ENCODE data around the gene HESX1. TPM values are rescaled to one million over a fixed set of nuclear protein-coding genes. Genes with fewer than 3 reads are reported as not detected.
A peak's percentile ranks its signal among the peaks of the same experiment; 100 is the strongest.

Gene HESX1
- total and polyA plus RNA-seq, 2 donors from 2014 or later, result 0.79 to 2.1 TPM

GRCh38 chr3:57221883-57222282, 22.1 kb upstream of the HESX1 start:
- peak in 2 of 5 donors; percentile 13 to 60 for DNase-seq
- intact Hi-C loops (cut with DNase I), result loop anchor here (10.0 kb wide), 1 partner anchor 127 kb away; no protein-coding TSS in a partner anchor
- peak; percentile 11 for FAIRE-seq

GRCh38 chr3:57206423-57206822, 6.6 kb upstream of the HESX1 start:
- Histone ChIP-seq H3K4me1 (ENCODE audit: control insufficient read depth in 2 of 3, insufficient read depth in 2 of 3, low read depth in 1 of 3, low read length in 3 of 3) (no peaks in the 10 kb centered on the region), H3K36me3 (ENCODE audit: control insufficient read depth in 2 of 3, insufficient read depth in 3 of 3, low read length in 3 of 3) (no peaks in the 10 kb centered on the region), H3K9ac (ENCODE audit: low read length in 3 of 3) (no peak overlapping the region), H3K9me3 (ENCODE audit: control insufficient read depth in 2 of 3, insufficient read depth in 1 of 3, low read length in 3 of 3) (no peaks in the 10 kb centered on the region), H3K27ac (ENCODE audit: low read depth in 2 of 2, low read length in 2 of 2) (no peak overlapping the region), H3K4me3 (ENCODE audit: low read length in 3 of 3) (no peak overlapping the region), H3K27me3 (ENCODE audit: control insufficient read depth, insufficient read depth, low read length) (no peaks in the 10 kb centered on the region)
- FAIRE-seq (no peak), DNase-seq (no peak)
- no peak for TF ChIP-seq CTCF (IDR thresholded peaks at IDR 0.05; ENCODE audit: borderline replicate concordance, extremely low read depth, insufficient read depth)
- intact Hi-C loops (cut with DNase I), result no loop called here

More at GRCh38 chr3:57221883-57222282, 22.1 kb upstream of the HESX1 start:
- Histone ChIP-seq H3K27ac (ENCODE audit: low read depth in 2 of 2, low read length in 2 of 2) (no peak overlapping the region), H3K9me3 (ENCODE audit: control insufficient read depth in 2 of 3, insufficient read depth in 1 of 3, low read length in 3 of 3) (no peaks in the 10 kb centered on the region), H3K36me3 (ENCODE audit: control insufficient read depth in 2 of 3, insufficient read depth in 3 of 3, low read length in 3 of 3) (no peaks in the 10 kb centered on the region), H3K4me3 (ENCODE audit: low read length in 3 of 3) (no peak overlapping the region), H3K9ac (ENCODE audit: low read length in 3 of 3) (no peak overlapping the region), H3K27me3 (ENCODE audit: control insufficient read depth, insufficient read depth, low read length) (no peaks in the 10 kb centered on the region), H3K4me1 (ENCODE audit: control insufficient read depth in 2 of 3, insufficient read depth in 2 of 3, low read depth in 1 of 3, low read length in 3 of 3) (peaks cover 0 to 2% (median 0%) of the 10 kb centered on the region in 3 donors)
- TF ChIP-seq CTCF (IDR thresholded peaks at IDR 0.05; ENCODE audit: borderline replicate concordance, extremely low read depth, insufficient read depth), result peak; percentile 28

GRCh38 chr3:57194641-57195040, 5.1 kb downstream of the HESX1 start:
- DNase-seq (no peak), FAIRE-seq (no peak)
- H3K27me3 ChIP-seq (ENCODE audit: control insufficient read depth, insufficient read depth, low read length), result no peaks in the 10 kb centered on the region
- no peak overlapping the region for H3K9ac ChIP-seq (ENCODE audit: low read length in 3 of 3)
- no peak overlapping the region for H3K4me3 ChIP-seq (ENCODE audit: low read length in 3 of 3)
- intact Hi-C loops (cut with DNase I), result no loop called here
- no peaks in the 10 kb centered on the region for H3K4me1 ChIP-seq (ENCODE audit: control insufficient read depth in 2 of 3, insufficient read depth in 2 of 3, low read depth in 1 of 3, low read length in 3 of 3)
- H3K27ac ChIP-seq (ENCODE audit: low read depth in 2 of 2, low read length in 2 of 2), result no peak overlapping the region
- no peaks in the 10 kb centered on the region for H3K36me3 ChIP-seq (ENCODE audit: control insufficient read depth in 2 of 3, insufficient read depth in 3 of 3, low read length in 3 of 3)
- no peaks in the 10 kb centered on the region for H3K9me3 ChIP-seq (ENCODE audit: control insufficient read depth in 2 of 3, insufficient read depth in 1 of 3, low read length in 3 of 3)
- TF ChIP-seq CTCF (IDR thresholded peaks at IDR 0.05; ENCODE audit: borderline replicate concordance, extremely low read depth, insufficient read depth), result no peak

GRCh38 chr3:57192028-57192427, 7.8 kb downstream of the HESX1 start:
- H3K27ac ChIP-seq (ENCODE audit: low read depth in 2 of 2, low read length in 2 of 2), result no peak overlapping the region
- no peak overlapping the region for H3K4me3 ChIP-seq (ENCODE audit: low read length in 3 of 3)
- no peak overlapping the region for H3K9ac ChIP-seq (ENCODE audit: low read length in 3 of 3)
- intact Hi-C loops (cut with DNase I), result no loop called here
- no peaks in the 10 kb centered on the region for H3K27me3 ChIP-seq (ENCODE audit: control insufficient read depth, insufficient read depth, low read length)
- no peak for TF ChIP-seq CTCF (IDR thresholded peaks at IDR 0.05; ENCODE audit: borderline replicate concordance, extremely low read depth, insufficient read depth)
- H3K4me1 ChIP-seq (ENCODE audit: control insufficient read depth in 2 of 3, insufficient read depth in 2 of 3, low read depth in 1 of 3, low read length in 3 of 3), result no peaks in the 10 kb centered on the region
- no peaks in the 10 kb centered on the region for H3K9me3 ChIP-seq (ENCODE audit: control insufficient read depth in 2 of 3, insufficient read depth in 1 of 3, low read length in 3 of 3)
- no peaks in the 10 kb centered on the region for H3K36me3 ChIP-seq (ENCODE audit: control insufficient read depth in 2 of 3, insufficient read depth in 3 of 3, low read length in 3 of 3)
- DNase-seq (no peak), FAIRE-seq (no peak)
